Fibroblast of upper back skin (primary cell): ENCODE measurements around the gene ADAMTSL1.

ENCODE experiments used
- DNase-seq: peaks from one replicate; pipeline ENCODE4 v3.0.0-alpha.2; 2013

Gene ADAMTSL1

DNA sequence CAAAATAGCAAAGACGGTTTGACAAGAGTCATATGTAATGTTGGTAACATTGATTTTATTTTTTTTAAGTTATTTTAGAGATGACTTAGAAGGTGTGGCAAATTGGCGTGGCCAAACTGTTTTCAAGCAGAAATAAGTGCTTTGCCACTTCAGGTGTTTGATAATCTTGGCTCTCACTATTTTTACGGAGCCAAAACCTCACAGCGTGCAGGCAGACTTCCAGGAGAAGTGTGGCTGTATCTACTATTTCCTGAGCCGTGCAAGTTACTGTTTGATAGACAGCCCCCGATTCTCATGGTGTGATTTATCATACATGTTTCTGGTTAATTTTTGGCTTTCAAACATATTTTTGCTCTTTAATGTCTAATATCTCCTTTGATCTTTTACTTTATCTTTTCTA, 269.5 kb downstream of the ADAMTSL1 start:
- no peak for DNase-seq

DNA sequence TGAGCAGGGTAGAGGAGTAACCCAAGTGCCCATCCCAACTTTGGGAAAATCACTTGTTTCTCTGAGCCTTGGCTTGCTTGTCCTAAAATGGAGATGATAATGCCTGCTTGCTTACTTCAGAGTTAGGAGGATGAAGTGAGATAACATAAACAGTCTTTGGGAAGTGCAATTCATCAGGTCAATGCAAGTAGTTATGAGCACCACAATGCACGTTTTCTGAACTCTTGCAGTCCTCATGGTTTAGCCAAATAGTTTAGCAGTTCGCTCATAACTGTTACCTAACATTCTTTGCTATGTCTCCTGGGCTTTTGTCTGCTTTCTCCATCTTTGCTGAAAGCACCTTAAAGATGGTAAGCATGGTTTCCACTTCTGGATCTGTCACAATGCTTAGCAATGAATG, 270.0 kb downstream of the ADAMTSL1 start:
- DNase-seq, result peak; percentile 69

DNA sequence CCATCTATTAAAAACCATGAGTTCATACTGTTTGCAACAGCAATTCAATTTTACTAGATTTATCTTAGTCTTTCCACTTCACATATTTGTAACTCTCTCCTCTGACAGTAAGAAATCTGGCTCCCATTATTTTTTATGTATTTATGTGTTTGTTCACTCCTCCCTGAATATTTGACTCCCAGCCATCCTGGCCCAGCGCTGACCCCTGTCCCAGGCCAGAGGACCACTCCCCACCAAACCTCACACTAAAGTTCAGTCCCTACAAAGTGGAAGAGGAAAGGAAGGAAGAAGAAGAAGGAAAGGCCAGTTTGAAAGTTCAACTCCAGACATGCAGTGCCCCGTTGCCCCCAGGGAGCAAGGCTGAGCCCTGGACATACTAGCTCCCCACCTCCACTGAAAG, 271.8 kb downstream of the ADAMTSL1 start:
- no peak for DNase-seq

DNA sequence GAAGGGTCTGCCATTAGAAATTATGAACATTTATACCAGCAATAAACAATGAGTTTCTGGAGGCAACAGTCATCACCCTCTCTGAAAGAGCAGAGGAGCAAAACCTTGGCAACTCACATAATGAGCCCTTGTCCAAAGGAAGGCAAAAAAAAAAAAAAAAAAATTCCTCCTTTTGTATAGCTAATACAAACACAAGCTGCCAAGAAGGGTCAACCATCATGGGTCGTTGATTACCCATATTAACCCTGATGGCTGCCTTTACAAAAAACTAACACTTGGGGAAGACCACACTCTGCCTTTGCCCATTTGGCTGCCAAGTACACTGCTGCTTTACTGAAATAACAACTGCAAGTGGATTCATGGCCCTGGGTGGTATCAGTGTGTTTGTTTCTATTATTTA, 272.7 kb downstream of the ADAMTSL1 start:
- DNase-seq, result no peak

DNA sequence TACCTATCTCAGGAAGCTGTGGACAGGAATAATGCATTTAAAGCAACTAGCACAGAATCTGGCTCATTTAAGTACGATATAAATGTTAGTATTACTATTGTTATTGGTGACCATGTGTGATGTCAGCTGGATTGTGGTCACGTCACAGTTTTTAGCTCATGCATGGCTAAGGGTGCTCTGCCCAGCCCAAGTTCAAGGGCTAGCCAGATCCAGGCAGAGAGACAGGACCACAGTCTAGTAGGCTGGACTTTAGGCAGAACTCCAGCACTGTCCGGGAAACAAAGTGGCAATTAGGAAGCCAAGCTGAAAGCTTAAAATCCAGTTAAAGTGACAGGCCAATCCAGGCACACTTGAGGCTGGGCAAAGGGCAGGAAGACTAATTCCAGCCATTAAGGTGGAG, 273.6 kb downstream of the ADAMTSL1 start:
- DNase-seq, result no peak

DNA sequence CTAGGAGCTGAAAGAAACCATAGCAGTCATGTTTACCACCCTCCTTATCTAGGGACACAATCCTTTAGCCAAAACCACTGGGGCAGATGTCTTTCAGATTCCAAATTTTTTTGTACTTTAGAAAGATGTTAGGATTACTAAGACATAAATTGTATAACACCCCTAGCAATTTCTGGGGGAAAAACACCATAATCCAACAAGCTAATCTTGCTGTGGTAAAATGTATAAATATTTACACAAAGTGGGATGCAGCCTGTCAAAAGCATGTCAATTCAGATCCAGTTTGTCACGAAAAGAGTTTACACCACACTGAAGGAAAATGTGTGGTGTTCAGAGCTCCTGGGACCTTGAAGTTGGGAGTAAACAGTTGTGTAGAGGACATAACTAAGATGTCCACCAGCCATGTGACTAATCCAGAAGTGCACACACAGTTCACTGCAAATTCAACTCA, 274.3 kb downstream of the ADAMTSL1 start:
- no peak for DNase-seq

DNA sequence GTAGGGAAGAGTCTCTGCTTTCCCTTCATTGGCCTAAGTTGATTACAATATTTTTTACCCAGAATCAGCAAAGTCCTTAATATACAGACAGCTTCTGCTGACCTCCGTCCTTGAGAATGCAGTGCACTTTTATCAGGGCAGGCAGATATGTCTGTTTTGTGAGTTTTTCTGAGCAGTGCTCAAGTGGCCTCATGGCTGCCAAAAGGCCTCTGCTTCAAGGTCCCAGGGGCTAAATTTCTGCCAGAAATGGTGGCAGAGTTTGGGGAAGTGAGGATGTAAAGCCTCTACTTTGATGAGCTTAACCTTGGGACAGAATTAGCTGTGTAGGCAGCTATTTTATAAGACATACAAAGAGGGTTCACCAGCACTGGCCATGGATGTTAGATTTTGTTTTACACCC, 275.8 kb downstream of the ADAMTSL1 start:
- no peak for DNase-seq

DNA sequence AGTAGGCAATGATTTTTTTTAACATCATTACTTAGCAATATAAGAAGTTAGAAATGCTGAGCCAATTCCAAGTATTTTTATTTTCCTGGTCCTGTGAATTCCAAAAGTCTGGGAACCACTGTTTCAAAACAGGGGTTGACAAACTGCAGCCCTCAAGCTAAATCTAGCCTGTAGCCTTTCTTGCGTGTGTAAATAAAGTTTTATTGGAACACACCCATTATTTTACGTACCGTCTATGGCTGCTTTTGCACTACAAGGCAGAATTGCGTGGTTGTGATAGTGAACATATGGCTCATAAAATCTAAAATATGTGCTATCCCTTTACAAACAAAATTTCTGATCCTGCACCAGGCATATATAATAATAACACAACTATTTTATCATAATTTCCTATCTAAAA, 280.0 kb downstream of the ADAMTSL1 start:
- no peak for DNase-seq

DNA sequence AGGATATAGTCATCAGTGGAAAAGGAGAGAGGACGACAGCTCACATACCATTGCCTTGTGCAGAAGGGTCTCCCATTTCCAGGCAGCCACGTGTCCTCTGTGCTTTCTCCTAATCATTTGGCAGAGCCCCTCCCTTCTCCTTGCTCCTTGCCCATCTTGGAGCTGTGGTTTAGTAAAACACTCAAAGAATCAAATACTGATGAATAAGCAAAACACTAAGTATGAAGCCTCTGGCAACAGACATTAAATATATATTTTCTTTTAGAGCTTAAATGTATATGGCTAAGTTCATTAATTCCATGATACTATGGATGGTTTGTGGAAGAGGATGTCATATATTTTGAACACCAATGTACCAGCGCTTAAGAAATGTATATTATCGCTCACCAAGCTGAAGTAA, 280.6 kb downstream of the ADAMTSL1 start:
- DNase-seq, result no peak

DNA sequence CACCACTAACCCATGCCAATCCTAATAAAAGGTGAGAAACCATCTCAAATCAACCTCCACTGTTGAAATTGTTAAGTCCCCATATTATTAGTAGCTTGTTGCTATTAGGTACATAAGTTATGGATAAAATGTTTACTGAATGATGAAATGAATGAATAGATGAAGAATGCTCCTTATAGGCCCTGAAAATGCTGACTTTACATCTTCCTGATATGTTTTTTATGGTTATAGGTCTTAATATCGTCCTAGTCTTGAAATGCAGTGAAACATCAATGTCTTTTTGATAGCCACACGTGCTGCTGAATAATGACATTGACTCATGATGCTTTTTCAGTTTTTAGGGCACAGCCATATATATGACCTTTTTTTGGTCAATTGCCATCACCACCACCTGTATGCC, 281.3 kb downstream of the ADAMTSL1 start:
- DNase-seq, result no peak

DNA sequence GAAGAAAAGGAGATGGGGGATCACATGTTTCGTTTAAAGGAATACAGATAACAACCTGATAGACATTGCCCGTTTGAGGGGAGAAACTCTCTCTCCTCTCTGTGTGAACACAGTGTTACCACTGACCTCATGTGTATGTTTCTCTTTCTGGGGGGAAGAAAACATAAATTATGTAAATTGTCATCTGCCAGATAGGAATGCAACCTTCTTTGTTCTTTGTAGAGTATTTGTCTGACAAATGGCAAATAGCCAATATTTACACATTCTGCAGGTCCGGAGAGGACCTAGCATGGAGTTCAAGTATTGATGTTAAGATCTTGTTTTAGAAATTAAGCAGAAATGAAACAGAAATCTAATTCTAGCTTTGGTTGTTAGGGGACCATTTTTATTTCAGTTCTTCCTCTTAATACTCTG, 282.8 kb downstream of the ADAMTSL1 start:
- DNase-seq, result no peak

DNA sequence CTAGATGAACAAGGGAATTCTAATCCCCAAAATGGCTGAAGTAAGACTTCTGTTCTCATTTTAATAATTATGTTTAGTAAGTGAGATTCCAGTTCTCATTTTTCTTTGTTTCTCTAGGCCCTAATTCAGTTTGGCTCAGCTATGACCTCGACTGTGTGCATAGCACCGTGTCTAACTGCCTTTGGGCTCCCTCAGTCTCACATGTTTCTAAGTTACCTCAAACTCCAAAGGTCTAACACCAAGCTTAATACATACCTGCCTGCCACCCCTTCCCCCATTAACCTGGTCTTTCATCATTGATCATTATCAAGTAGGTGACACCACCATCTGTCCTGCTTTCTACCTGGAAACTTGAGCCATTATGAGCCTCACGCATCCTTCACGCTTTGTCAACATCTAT, 285.9 kb downstream of the ADAMTSL1 start:
- DNase-seq, result no peak

DNA sequence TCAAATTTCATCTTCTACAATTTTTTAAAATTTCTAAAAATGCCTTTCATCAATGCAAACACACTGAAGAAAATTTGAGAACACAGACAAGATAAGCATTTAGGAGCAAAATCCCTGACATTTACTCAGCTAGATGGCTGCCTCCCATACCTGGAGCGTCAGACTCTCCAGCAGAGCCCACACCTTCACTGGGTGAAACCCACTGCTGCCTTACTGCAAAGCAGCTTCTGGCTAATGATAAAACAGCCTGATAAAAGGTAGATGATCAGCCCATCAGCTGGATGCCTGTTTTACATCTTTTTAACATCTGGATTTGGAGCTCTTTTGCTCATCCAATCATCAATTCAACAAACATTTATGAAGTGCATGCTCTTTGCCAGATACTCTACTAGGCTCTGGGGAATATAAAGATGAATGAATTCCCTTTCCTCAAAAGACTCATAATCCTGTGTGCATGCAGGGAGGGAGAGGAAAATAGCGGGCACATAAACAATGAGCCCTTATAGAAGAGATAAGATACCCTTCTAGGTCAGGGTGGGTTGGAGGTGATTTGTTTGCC, 287.9 kb downstream of the ADAMTSL1 start:
- no peak for DNase-seq

DNA sequence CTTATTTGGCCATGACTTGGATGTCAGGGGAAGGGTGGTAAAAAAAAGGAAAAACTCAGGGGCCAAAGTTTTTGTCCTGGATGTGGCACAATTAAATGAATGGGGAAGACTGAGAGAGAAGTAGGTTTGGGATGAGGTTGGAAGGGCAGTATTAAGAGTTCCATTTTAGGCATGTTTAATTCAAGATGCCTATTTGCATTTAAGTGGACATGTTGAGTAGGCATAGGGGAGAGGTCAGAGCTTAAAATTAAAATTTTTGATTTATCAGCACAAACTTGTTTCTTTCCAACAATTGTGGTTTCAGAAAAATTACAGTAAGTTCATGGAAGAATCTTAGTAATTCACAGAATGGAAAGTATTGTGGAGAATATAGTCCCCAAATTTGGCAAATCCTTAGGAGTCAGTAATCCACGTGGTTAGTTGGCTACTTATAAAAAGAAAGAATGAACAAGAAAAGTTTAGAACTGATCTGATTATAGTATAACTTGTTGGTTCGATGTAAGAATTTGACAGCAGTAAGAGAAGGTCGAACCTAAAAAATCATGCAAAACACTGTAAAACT, 293.1 kb downstream of the ADAMTSL1 start:
- peak; percentile 26 for DNase-seq

DNA sequence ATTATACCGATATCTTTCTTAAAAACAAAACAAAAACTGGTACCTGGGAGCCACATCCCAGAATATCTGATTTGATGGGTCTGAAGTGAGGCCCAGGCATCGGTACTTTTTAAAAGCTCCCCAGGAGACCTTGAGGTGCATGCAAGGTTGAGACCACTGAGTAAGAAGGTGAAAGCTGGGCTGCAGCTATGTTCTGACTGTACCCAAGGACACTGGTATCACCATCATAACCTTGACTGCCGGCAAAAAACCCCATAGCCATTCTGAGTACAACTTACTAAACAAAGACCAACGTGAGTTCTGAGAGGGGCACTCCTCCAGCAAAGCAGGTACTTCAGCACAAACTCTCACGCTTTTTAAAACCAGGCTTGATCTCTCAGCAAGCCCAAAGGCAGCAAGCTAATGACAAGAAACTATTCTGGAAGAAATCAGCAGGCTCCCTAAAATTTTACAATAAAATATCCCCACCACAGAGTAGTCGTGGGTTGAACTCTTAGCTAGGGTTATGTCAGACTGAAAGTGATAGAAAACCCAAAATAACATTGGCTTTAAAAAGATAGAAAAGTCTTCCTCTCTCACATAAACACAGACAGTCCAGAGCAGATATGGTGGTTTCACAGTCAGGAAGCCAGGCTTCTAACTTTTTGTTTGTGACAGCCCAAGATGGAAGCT, 295.1 kb downstream of the ADAMTSL1 start:
- DNase-seq, result no peak

DNA sequence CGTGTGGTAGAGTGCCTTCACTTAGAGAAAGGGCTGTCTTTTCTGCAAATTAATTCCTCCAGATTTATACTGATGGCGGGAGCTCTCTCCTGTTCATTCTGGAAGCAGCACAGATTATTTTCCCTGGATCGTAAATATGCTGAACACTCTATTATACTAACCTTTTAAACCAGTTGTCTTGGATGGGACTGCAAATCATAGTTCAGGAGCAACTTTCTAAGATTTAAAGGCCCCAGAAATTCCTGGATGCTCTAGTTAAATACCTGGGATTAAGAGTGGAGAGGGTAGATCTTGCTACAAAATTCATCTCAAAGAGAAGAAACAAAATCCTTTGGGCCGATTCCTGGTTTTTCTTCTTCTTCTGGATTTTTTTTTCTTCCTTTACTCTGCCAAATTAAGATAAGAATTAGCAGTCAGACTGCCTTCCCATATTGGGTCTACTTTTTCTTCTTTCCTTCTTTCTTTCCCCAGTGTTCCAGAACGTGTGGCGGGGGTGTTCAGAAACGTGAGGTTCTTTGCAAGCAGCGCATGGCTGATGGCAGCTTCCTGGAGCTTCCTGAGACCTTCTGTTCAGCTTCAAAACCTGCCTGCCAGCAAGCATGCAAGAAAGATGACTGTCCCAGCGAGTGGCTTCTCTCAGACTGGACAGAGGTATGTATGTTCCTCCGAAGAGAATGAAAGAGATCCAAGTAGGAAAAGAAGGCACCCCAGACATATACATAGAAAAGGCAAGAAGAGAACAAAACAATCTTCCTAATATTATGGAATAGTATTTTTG, 296.4 kb downstream of the ADAMTSL1 start:
- no peak for DNase-seq

DNA sequence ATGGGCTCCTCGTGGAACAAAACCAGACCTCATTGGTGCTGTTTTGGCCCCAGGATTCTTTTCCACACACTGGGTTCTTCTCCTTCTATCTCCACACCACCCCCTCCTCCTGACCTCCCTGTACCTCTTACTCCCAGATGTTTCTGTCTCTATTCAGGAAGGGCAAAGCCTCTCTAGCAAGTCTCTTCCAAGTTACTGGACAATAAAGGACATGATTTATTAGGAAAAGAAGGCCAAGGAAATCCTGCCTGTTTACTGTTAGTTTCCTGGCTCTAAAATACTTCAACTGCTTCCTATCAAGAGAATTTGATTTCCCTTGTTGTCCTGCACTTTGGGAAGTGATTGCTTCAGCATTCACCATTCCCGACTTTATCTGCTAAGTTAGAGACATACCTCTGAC, 297.1 kb downstream of the ADAMTSL1 start:
- no peak for DNase-seq

DNA sequence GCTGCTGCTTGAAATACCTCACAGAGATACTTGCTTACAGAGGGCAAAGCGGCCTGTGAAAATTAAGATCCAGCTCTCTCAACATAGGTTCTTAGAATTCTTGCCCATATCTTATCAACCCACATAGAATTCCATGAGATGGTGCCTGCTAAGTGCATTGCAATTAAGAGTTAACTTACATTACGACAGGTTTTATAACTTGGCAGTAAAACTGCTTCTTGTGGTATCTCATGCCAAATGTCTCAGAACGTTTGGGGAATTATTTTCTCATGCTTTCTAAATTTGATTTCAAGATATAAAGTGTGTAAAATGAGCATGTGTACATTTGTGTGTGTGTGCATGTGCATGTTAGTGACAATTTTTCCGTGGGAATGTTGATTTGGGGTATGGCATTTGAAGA, 297.8 kb downstream of the ADAMTSL1 start:
- no peak for DNase-seq

DNA sequence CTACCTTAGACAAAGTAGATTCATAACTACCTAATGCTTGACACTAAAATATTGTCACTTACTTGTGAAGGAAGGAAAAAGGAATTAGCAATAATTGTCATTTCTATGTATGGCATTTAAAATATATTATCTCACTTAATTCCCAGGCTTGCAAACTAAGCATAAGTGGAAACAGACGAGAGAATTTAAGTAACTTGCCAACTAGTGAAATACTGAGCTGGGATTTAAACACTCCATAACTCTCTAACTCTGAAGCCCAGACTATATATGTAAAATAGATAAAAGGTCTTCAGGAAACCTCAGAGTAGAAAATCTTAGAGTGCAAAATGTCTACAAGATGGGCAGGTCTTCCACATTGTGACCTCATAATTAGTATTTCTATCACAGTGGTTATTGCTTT, 301.3 kb downstream of the ADAMTSL1 start:
- DNase-seq, result no peak

DNA sequence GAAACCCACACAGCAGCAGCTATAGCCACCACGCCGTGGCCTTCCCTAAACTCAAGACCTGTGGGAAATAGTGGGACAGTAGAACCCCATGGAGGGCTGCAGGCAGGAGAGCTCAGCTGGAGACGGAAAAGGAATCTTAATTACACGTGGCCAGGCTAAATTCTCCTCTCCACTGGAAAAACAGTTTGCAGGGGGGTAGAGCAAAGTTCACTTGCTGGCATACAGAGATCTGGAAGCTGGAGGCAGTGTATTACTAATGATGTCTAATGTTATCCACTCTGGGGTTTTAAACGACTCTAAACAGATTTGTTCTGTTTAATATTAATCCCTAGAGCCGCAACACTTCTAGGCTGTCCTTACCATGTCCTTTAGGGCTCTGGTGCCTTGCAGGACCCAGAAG, 302.0 kb downstream of the ADAMTSL1 start:
- no peak for DNase-seq

DNA sequence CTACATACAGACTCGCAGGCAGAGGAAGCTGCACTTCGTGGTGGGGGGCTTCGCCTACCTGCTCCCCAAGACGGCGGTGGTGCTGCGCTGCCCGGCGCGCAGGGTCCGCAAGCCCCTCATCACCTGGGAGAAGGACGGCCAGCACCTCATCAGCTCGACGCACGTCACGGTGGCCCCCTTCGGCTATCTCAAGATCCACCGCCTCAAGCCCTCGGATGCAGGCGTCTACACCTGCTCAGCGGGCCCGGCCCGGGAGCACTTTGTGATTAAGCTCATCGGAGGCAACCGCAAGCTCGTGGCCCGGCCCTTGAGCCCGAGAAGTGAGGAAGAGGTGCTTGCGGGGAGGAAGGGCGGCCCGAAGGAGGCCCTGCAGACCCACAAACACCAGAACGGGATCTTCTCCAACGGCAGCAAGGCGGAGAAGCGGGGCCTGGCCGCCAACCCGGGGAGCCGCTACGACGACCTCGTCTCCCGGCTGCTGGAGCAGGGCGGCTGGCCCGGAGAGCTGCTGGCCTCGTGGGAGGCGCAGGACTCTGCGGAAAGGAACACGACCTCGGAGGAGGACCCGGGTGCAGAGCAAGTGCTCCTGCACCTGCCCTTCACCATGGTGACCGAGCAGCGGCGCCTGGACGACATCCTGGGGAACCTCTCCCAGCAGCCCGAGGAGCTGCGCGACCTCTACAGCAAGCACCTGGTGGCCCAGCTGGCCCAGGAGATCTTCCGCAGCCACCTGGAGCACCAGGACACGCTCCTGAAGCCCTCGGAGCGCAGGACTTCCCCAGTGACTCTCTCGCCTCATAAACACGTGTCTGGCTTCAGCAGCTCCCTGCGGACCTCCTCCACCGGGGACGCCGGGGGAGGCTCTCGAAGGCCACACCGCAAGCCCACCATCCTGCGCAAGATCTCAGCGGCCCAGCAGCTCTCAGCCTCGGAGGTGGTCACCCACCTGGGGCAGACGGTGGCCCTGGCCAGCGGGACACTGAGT, 303.2 kb downstream of the ADAMTSL1 start:
- DNase-seq, result no peak

DNA sequence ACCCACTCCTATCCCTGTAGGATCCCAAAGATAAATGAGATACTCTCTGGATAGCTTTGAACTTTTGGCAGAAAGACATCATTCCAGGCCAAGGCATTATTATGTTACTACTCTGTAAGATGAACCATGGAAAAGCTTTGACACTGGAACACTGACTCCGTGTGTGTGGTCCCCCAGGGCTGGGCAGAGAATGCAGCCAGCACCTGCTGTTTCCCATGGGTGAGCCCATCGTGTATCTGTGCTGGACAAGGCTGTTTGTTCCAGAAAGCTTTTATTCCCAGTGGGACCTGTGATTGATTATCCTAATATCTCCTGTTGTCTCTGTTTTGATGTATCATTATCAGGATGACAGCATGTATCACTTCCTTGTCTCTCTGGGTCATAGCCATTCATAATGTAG, 304.2 kb downstream of the ADAMTSL1 start:
- DNase-seq, result no peak

DNA sequence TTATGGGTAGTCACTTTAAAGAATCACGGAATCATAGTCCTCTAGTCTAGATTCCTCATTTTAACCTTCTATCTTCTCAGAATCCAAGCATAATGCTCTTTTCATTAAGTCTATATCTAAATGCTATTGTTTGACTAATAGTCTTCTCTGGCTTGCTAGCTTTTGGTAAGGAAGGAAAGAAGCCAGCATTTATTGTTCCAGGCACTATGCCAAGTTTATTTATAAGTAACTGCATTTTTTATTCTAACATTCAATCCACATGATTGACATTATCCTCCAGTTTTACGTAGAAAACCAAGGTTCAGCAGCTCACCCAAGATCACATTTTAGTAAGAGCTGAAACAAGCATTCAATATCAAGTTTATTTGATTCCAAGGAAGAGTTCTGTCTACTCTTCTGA, 304.9 kb downstream of the ADAMTSL1 start:
- DNase-seq, result no peak
